ENCODE data around the gene ASAP2. TPM values are rescaled to one million over a fixed set of nuclear protein-coding genes. Genes with fewer than 3 reads are reported as not detected.
"Not testable (repeated sequence)": the region's sequence is repeated elsewhere in the genome, so short reads cannot be mapped to it uniquely, and the experiment has no call there.

The ASAP2 gene
- total RNA-seq, 1 experiment from 2014 or later: 60.3 TPM

DNA sequence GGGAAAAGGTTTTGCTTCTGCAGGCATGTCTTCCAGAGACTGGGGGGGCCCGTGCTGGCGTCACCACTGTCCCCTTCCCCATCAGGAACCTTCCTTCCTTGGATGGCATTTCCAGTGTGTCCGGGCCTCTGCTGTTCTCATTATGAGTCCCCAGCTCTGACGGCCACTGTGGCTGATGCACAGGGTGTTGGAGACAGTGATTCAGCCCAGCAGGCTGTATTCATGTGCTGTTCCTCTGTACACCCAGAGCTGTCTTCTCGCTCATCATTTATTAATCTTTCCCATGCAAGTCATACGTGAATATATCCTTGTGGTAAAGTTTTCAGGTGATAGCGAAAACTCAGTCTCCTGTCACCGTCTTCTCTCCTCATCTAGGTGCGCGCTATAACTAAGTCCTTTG is 57.7 kb downstream of the ASAP2 start:
- TF ChIP-seq, protein P1, sequence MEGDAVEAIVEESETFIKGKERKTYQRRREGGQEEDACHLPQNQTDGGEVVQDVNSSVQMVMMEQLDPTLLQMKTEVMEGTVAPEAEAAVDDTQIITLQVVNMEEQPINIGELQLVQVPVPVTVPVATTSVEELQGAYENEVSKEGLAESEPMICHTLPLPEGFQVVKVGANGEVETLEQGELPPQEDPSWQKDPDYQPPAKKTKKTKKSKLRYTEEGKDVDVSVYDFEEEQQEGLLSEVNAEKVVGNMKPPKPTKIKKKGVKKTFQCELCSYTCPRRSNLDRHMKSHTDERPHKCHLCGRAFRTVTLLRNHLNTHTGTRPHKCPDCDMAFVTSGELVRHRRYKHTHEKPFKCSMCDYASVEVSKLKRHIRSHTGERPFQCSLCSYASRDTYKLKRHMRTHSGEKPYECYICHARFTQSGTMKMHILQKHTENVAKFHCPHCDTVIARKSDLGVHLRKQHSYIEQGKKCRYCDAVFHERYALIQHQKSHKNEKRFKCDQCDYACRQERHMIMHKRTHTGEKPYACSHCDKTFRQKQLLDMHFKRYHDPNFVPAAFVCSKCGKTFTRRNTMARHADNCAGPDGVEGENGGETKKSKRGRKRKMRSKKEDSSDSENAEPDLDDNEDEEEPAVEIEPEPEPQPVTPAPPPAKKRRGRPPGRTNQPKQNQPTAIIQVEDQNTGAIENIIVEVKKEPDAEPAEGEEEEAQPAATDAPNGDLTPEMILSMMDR (conservative IDR thresholded peaks at IDR 0.05): no peak
- TF ChIP-seq EZH2 (IDR thresholded peaks at IDR 0.05; ENCODE audit: low read depth): no peak
- H3F3A ChIP-seq (ENCODE audit: insufficient read depth, low read depth): peaks cover 43% of the 10 kb centered on the region
- 0 out of 2 replicates have a peak, but pooled peaks cover 8% of the 10 kb centered on the region for H3K4me1 ChIP-seq (replicated peaks; ENCODE audit: insufficient read depth)
- BruUV-seq (replicated peaks): no TSS peak
- H3K9me3 ChIP-seq (ENCODE audit: insufficient read depth, low read depth): no peaks in the 10 kb centered on the region
- POLR2A ChIA-PET (ENCODE audit: unreplicated experiment): no interaction called here
- H3K27me3 ChIP-seq (ENCODE audit: insufficient read depth, low read depth): no peaks in the 10 kb centered on the region
- no peak overlapping the region for H3K4me2 ChIP-seq
- H3K79me2 ChIP-seq (ENCODE audit: low read depth): peaks cover 96% of the 10 kb centered on the region
- peaks cover 46% of the 10 kb centered on the region for H4K20me1 ChIP-seq (ENCODE audit: insufficient read depth)
- no peak overlapping the region for H2AFZ ChIP-seq
- intact Hi-C loops (cut with micrococcal nuclease; ENCODE audit: unreplicated experiment): no loop called here
- H3K27ac ChIP-seq: no peak overlapping the region
- no peak overlapping the region for H3K4me3 ChIP-seq
- no peak for DNase-seq
- H3K9me2 ChIP-seq (ENCODE audit: insufficient read depth): no peaks in the 10 kb centered on the region
- CTCF ChIA-PET: no interaction called here
- peaks cover 12% of the 10 kb centered on the region for H3K36me3 ChIP-seq (ENCODE audit: low read depth)

DNA sequence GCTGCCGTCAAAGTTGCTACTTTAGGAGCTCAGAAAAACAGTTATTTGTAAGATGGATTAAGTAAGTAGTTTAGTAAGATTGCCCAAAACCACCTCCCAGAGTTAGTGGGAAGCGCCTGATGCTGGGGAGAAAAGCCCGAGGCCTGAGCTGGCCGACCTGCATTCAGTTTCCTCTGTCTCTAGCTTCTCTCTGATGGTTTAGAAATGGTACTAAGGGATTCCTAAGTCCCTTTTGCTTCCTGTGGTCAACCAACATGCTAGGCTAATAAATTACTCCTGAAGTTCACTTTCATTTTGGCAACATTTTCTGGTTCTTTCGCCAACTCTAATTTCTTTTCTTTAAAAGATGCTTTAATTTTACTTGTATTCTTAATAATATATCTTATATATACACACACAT is 60.1 kb downstream of the ASAP2 start:
- Histone ChIP-seq H3K9me2 (ENCODE audit: insufficient read depth) (no peaks in the 10 kb centered on the region), H3K4me3 (no peak overlapping the region), H3K27ac (0 out of 2 replicates have a peak overlapping the region, but pooled peaks have one; percentile 7), H3K27me3 (ENCODE audit: insufficient read depth, low read depth) (no peaks in the 10 kb centered on the region), H3K9me3 (ENCODE audit: insufficient read depth, low read depth) (no peaks in the 10 kb centered on the region), H3K4me1 (replicated peaks; ENCODE audit: insufficient read depth) (0 out of 2 replicates have a peak, but pooled peaks cover 5% of the 10 kb centered on the region), H3F3A (ENCODE audit: insufficient read depth, low read depth) (peaks cover 43% of the 10 kb centered on the region), H2AFZ (no peak overlapping the region), H3K4me2 (no peak overlapping the region), H4K20me1 (ENCODE audit: insufficient read depth) (peaks cover 34% of the 10 kb centered on the region), H3K36me3 (ENCODE audit: low read depth) (peaks cover 8% of the 10 kb centered on the region), H3K79me2 (ENCODE audit: low read depth) (peaks cover 93% of the 10 kb centered on the region)
- CTCF ChIA-PET: no interaction called here
- BruUV-seq (replicated peaks): no TSS peak
- intact Hi-C loops (cut with micrococcal nuclease; ENCODE audit: unreplicated experiment): no loop called here
- DNase-seq: no peak
- POLR2A ChIA-PET (ENCODE audit: unreplicated experiment): interaction anchor here (0.7 kb wide), 1 partner anchor 8 kb away, joined by 4 read pairs; no protein-coding TSS in a partner anchor
- TF ChIP-seq EZH2 (IDR thresholded peaks at IDR 0.05; ENCODE audit: low read depth): no peak
- TF ChIP-seq, protein P1 (conservative IDR thresholded peaks at IDR 0.05): no peak

DNA sequence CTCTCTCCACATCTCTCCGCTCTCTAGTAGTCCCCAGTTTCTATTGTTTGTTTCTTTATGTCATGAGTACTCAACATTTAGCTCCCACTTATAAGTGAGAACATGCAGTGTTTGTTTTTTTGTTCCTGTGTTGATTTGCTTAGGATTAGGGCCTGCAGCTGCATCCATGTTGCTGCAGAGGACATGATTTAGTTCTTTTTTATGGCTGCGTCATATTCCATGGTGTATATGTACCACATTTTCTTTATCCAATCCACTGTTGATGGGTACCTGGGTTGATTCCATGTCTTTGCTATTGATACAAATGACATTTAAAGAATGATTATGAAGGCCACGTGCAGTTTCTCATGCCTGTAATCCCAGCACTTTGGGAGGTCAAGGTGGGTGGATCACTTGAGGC is 60.7 kb downstream of the ASAP2 start:
- POLR2A ChIA-PET (ENCODE audit: unreplicated experiment); H3K4me1 ChIP-seq (replicated peaks; ENCODE audit: insufficient read depth); DNase-seq; H3K9me2 ChIP-seq (ENCODE audit: insufficient read depth); H3K36me3 ChIP-seq (ENCODE audit: low read depth); H3K9me3 ChIP-seq (ENCODE audit: insufficient read depth, low read depth); H2AFZ ChIP-seq; CTCF ChIA-PET; H3K4me3 ChIP-seq; intact Hi-C loops (cut with micrococcal nuclease; ENCODE audit: unreplicated experiment); H3K27ac ChIP-seq; BruUV-seq (replicated peaks); H3K27me3 ChIP-seq (ENCODE audit: insufficient read depth, low read depth); H3K4me2 ChIP-seq: not testable (repeated sequence)
- peaks cover 28% of the 10 kb centered on the region for H4K20me1 ChIP-seq (ENCODE audit: insufficient read depth)
- H3F3A ChIP-seq (ENCODE audit: insufficient read depth, low read depth): peaks cover 44% of the 10 kb centered on the region
- H3K79me2 ChIP-seq (ENCODE audit: low read depth): peaks cover 93% of the 10 kb centered on the region

Data from PC-9 (cell line).